H1 (cell line): ENCODE data around the gene GLMP. TPM values are rescaled to one million over a fixed set of nuclear protein-coding genes. Genes with fewer than 3 reads are reported as not detected.
A peak's percentile ranks its signal among the peaks of the same experiment; 100 is the strongest.

Experiments used
- CTCF ChIA-PET: fragments of 300-600 bp; sonication (Branson Sonifier 250); formaldehyde crosslinking; loops from one replicate; lab custom pipeline; 2021; ENCODE audit not compliant: partially characterized antibody; lab: Charles Lee
- POLR2A ChIA-PET: fragments of 300-600 bp; sonication (Branson Sonifier 250); formaldehyde crosslinking; loops from one replicate; lab custom pipeline; 2021; ENCODE audit warnings: inconsistent platforms; ENCODE audit not compliant: partially characterized antibody; lab: Charles Lee
- DNase-seq, 2 experiments: peaks; one replicate each; pipeline versions ENCODE4 v3.0.0 to v3.0.0-alpha.2; 2010 to 2022; ENCODE audit warnings: low spot score in 2 of 2, low read depth in 1 of 2, mixed read lengths in 1 of 2
- FAIRE-seq: peaks from 2 replicates; lab custom pipeline; 2011; peaks lifted over from hg19 to GRCh38; lab: Jason Lieb, UNC
- H2AFZ ChIP-seq: 2 replicates; pipeline ENCODE4 v1.8.1; 2012; ENCODE audit warnings: low read length, inconsistent platforms
- H2AK5ac ChIP-seq: 2 replicates; pipeline ENCODE4 v1.6.1; 2013; ENCODE audit warnings: low read depth, low read length
- H2BK120ac ChIP-seq: replicated peaks from 2 replicates; pipeline ENCODE3; 2013; ENCODE audit warnings: low read depth, low read length, inconsistent platforms
- H2BK12ac ChIP-seq: 2 replicates; pipeline ENCODE4 v1.6.1; 2013; ENCODE audit warnings: low read depth, low read length
- H2BK15ac ChIP-seq: 2 replicates; pipeline ENCODE4 v1.6.1; 2013; ENCODE audit warnings: low read length
- H2BK20ac ChIP-seq: 2 replicates; pipeline ENCODE4 v1.6.1; 2013; ENCODE audit warnings: low read length
- H2BK5ac ChIP-seq: 2 replicates; pipeline ENCODE4 v1.6.1; 2013; ENCODE audit warnings: low read depth, low read length
- H3K14ac ChIP-seq: 2 replicates; pipeline ENCODE4 v1.6.1; 2013; ENCODE audit warnings: inconsistent platforms; ENCODE audit not compliant: insufficient read length
- H3K18ac ChIP-seq: 2 replicates; pipeline ENCODE4 v1.6.1; 2013; ENCODE audit warnings: low read length; ENCODE audit errors: extremely low read depth
- H3K23ac ChIP-seq: 2 replicates; pipeline ENCODE4 v1.6.1; 2013; ENCODE audit warnings: inconsistent platforms; ENCODE audit not compliant: insufficient read length
- H3K23me2 ChIP-seq: 2 replicates; pipeline ENCODE4 v1.6.1; 2013; ENCODE audit warnings: low read depth, low read length
- H3K27ac ChIP-seq: 2 replicates; pipeline ENCODE4 v1.6.1; 2011; ENCODE audit warnings: low read depth, low read length, inconsistent platforms
- H3K27me3 ChIP-seq, 4 experiments: replicated peaks in 1 of 4; 1 replicate in 1 of 4; 2 replicates in 3 of 4; pipeline versions ENCODE4 v1.6.1 to v1.8.1; 2011 to 2013; ENCODE audit warnings: low read length in 3 of 4, mild to moderate bottlenecking in 3 of 4, inconsistent platforms in 2 of 4, mixed read lengths in 2 of 4, moderate library complexity in 1 of 4; ENCODE audit not compliant: control insufficient read depth in 3 of 4, insufficient read depth in 3 of 4; ENCODE audit errors: extremely low read depth in 1 of 4
- H3K36me3 ChIP-seq, 4 experiments: 2 replicates each; pipeline versions ENCODE4 v1.6.1 to v1.8.1; 2011 to 2013; ENCODE audit warnings: mild to moderate bottlenecking in 4 of 4, low read length in 3 of 4, moderate library complexity in 2 of 4, control low read depth in 1 of 4, inconsistent platforms in 1 of 4; ENCODE audit not compliant: insufficient read depth in 4 of 4, control insufficient read depth in 2 of 4
- H3K4ac ChIP-seq: replicated peaks from 2 replicates; pipeline ENCODE3; 2013; ENCODE audit warnings: low read length, low read depth, mixed read lengths, inconsistent platforms; ENCODE audit not compliant: insufficient read length
- H3K4me1 ChIP-seq, 4 experiments: replicated peaks in 1 of 4; 1 replicate in 1 of 4; 2 replicates in 3 of 4; pipeline versions ENCODE4 v1.6.1 to v1.8.1; 2011 to 2013; ENCODE audit warnings: low read length in 3 of 4, inconsistent platforms in 2 of 4, mixed read lengths in 1 of 4; ENCODE audit not compliant: insufficient read depth in 4 of 4, control insufficient read depth in 3 of 4
- H3K4me2 ChIP-seq, 2 experiments: 2 replicates each; pipeline versions ENCODE4 v1.6.1 to v1.8.1; 2011 to 2013; ENCODE audit warnings: low read depth in 2 of 2, low read length in 2 of 2, control low read depth in 1 of 2, inconsistent platforms in 1 of 2, mild to moderate bottlenecking in 1 of 2; ENCODE audit not compliant: insufficient read depth in 1 of 2
- H3K4me3 ChIP-seq, 4 experiments: fragments of 200-600, 300-600 bp in 1 of 4; sonication (generic), shearing (Covaris generic), sonication (Bioruptor Twin) in 1 of 4; 2 replicates each; pipeline versions ENCODE4 v1.5.1 to v1.8.1; 2011 to 2016; ENCODE audit warnings: low read length in 4 of 4, low read depth in 3 of 4, control low read depth in 2 of 4, inconsistent platforms in 2 of 4, mild to moderate bottlenecking in 2 of 4, mixed read lengths in 1 of 4, moderate library complexity in 1 of 4; ENCODE audit not compliant: insufficient read depth in 2 of 4; ENCODE audit errors: extremely low read depth in 1 of 4
- H3K56ac ChIP-seq: replicated peaks from 2 replicates; pipeline ENCODE3; 2013; ENCODE audit warnings: low read depth, mild to moderate bottlenecking, mixed read lengths, low read length, inconsistent platforms; ENCODE audit not compliant: insufficient read length
- H3K79me1 ChIP-seq: 2 replicates; pipeline ENCODE4 v1.6.1; 2013; ENCODE audit warnings: low read depth, low read length, control low read depth
- H3K79me2 ChIP-seq, 2 experiments: 2 replicates each; pipeline versions ENCODE4 v1.6.1 to v1.8.1; 2012 to 2013; ENCODE audit warnings: low read length in 2 of 2, mild to moderate bottlenecking in 2 of 2, inconsistent platforms in 1 of 2; ENCODE audit not compliant: insufficient read depth in 2 of 2, control insufficient read depth in 1 of 2
- H3K9ac ChIP-seq, 4 experiments: replicated peaks in 1 of 4; 1 replicate in 1 of 4; 2 replicates in 3 of 4; pipeline versions ENCODE4 v1.6.1 to v1.8.1; 2011 to 2013; ENCODE audit warnings: low read depth in 3 of 4, low read length in 3 of 4, control low read depth in 2 of 4, mild to moderate bottlenecking in 2 of 4, moderate library complexity in 2 of 4, inconsistent platforms in 1 of 4; ENCODE audit errors: extremely low read depth in 1 of 4
- H3K9me3 ChIP-seq, 2 experiments: 2 replicates each; pipeline versions ENCODE4 v1.6.1 to v1.8.1; 2012 to 2013; ENCODE audit warnings: mild to moderate bottlenecking in 2 of 2, moderate library complexity in 2 of 2, control low read depth in 1 of 2, inconsistent platforms in 1 of 2, low read depth in 1 of 2, low read length in 1 of 2, mixed read lengths in 1 of 2; ENCODE audit not compliant: insufficient read depth in 2 of 2
- H4K20me1 ChIP-seq, 2 experiments: replicated peaks in 1 of 2; 2 replicates each; pipeline versions ENCODE3 to v1.8.1; 2011 to 2013; ENCODE audit warnings: inconsistent platforms in 2 of 2, low read length in 2 of 2, mild to moderate bottlenecking in 1 of 2; ENCODE audit not compliant: insufficient read depth in 2 of 2, control insufficient read depth in 1 of 2
- H4K5ac ChIP-seq: 2 replicates; pipeline ENCODE4 v1.6.1; 2013; ENCODE audit warnings: low read length, low read depth, mixed read lengths, inconsistent platforms; ENCODE audit not compliant: insufficient read length
- H4K8ac ChIP-seq: 2 replicates; pipeline ENCODE4 v1.8.0; 2013; ENCODE audit warnings: mild to moderate bottlenecking, moderate library complexity, low read length, inconsistent platforms; ENCODE audit not compliant: insufficient read depth; ENCODE audit errors: extremely low read depth
- H4K91ac ChIP-seq: replicated peaks from 2 replicates; pipeline ENCODE3; 2013; ENCODE audit warnings: low read length, mixed read lengths, inconsistent platforms; ENCODE audit not compliant: insufficient read length
- ATF3 ChIP-seq: IDR thresholded peaks from 2 replicates; pipeline ENCODE4 v1.6.1; 2011; ENCODE audit warnings: low read depth, mild to moderate bottlenecking, low read length; ENCODE audit not compliant: insufficient read depth
- BRCA1 ChIP-seq: IDR thresholded peaks from 2 replicates; pipeline ENCODE4 v1.6.1; 2012; ENCODE audit warnings: low read depth, low read length, improper control_type of control experiment
- CHD2 ChIP-seq: IDR thresholded peaks from 2 replicates; pipeline ENCODE4 v1.6.1; 2012; ENCODE audit warnings: low read length, improper control_type of control experiment
- POLR2A ChIP-seq, 2 experiments: IDR thresholded peaks; 1 replicate in 1 of 2; 2 replicates in 1 of 2; pipeline ENCODE4 v1.6.1; 2011; ENCODE audit warnings: low read depth in 2 of 2, low read length in 2 of 2, mild to moderate bottlenecking in 2 of 2; ENCODE audit errors: control extremely low read depth in 1 of 2
- RXRA ChIP-seq: IDR thresholded peaks from 2 replicates; pipeline ENCODE4 v1.6.1; 2011; ENCODE audit warnings: low read depth, mild to moderate bottlenecking, low read length, moderate library complexity; ENCODE audit not compliant: insufficient read depth
- TAF1 ChIP-seq: IDR thresholded peaks from 2 replicates; pipeline ENCODE4 v1.6.1; 2011; ENCODE audit warnings: mild to moderate bottlenecking, low read depth, low read length
- TBP ChIP-seq: IDR thresholded peaks from 2 replicates; pipeline ENCODE4 v1.6.1; 2011; ENCODE audit warnings: low read depth, low read length, improper control_type of control experiment
- YY1 ChIP-seq: IDR thresholded peaks from 2 replicates; pipeline ENCODE4 v1.6.1; 2011; ENCODE audit warnings: low read depth, mild to moderate bottlenecking, low read length
- WGBS, 2 experiments: shearing (Covaris generic) in 1 of 2; methylation state at CpG; one replicate each; pipeline versions ENCODE4 v1.1.6 to v1.1.7; 2013 to 2015; ENCODE audit warnings: low lambda C conversion rate in 2 of 2, mixed read lengths in 2 of 2, inconsistent platforms in 1 of 2, low coverage in 1 of 2, missing lambda C conversion rate in 1 of 2; ENCODE audit not compliant: insufficient replicate concordance in 2 of 2, insufficient coverage in 1 of 2, insufficient read length in 1 of 2; ENCODE audit errors: extremely low coverage in 1 of 2, missing lambda C conversion rate in 1 of 2; 5-methylcytosine and 5-hydroxymethylcytosine counted together
- polyA plus RNA-seq, 7 experiments: library from polyadenylated mRNA; depleted of rRNA in 3 of 7; stranded (reverse) in 5 of 7; unstranded in 2 of 7; fragments of >200 nt in 5 of 7; fragments of 200-250 nt in 2 of 7; gene quantifications; 1 replicate in 5 of 7; 2 replicates in 1 of 7; 4 replicates in 1 of 7; pipeline versions ENCODE4 v1.2.1 to v1.2.3, GENCODE V29; 2011 to 2013; ENCODE audit warnings: missing spikeins in 2 of 7, mixed read lengths in 2 of 7
- total RNA-seq: library from RNA; stranded (reverse); fragmentation: NEBNext Ultra II Directional; extraction: Animal tissue kit (Norgen Biotek cat#: 25700); gene quantifications from 2 replicates; pipeline ENCODE4 v1.2.1, GENCODE V29; 2021

The GLMP gene
- total and polyA plus RNA-seq, 2 of the 8 experiments (the other 6 are each of a cell fraction or from before 2014, with no cell fraction given): 48.1 to 59.5 TPM

GRCh38 chr1:156282479-156283222 is 12.8 kb downstream of the GLMP start, which contains the start of gene SMG5:
TSS of gene SMG5 (minus strand) at chr1:156282825. CDS start at chr1:156282680, 145 bp downstream.
- peak within 1 kb of the TSS; percentile 74 to 93 (median 85) for H3K4me3 ChIP-seq
- H2AK5ac ChIP-seq: no peak within 1 kb of the TSS; the same call in 1 of the 2 replicates
- FAIRE-seq (peak; percentile 75), DNase-seq (peak; percentile 94 to 96)
- peak within 1 kb of the TSS; percentile 65 for H4K5ac ChIP-seq
- peak within 1 kb of the TSS; percentile 90 for H3K27ac ChIP-seq
- peak within 1 kb of the TSS; percentile 85 for H3K56ac ChIP-seq
- peaks cover 0 to 10% (median 3%) of the 10 kb centered on the region in 4 experiments; a peak in 2 of 7 replicates for H3K4me1 ChIP-seq
- peak within 1 kb of the TSS; percentile 45 for H2AFZ ChIP-seq
- H3K9ac ChIP-seq: peak within 1 kb of the TSS; percentile 92 to 97 (median 96)
- H2BK20ac ChIP-seq: no peak within 1 kb of the TSS
- H3K14ac ChIP-seq: no peak within 1 kb of the TSS
- H3K79me2 ChIP-seq: peaks cover 23 to 37% of the 10 kb centered on the region in 2 experiments
- H2BK15ac ChIP-seq: no peak within 1 kb of the TSS; the same call in 1 of the 2 replicates
- no peaks in the 10 kb centered on the region for H3K9me3 ChIP-seq
- ChIA-PET POLR2A (interaction anchor here (0.7 to 17.4 kb wide), 29 partner anchors 9 to 370 kb away, joined by 3 to 221 read pairs (median 5); partner anchors contain the start of genes BGLAP, CCT3, GLMP and PAQR6), CTCF (interaction anchor here (0.7 to 5.3 kb wide), 15 partner anchors 12 to 1032 kb away, joined by 3 to 25 read pairs (median 3); no protein-coding TSS in a partner anchor)
- WGBS, 2 experiments: 2% methylated on average over 46 of the region's 50 CpGs; no CpG with 5 or more reads in 1 of the 2 experiments
- H4K8ac ChIP-seq: peak within 1 kb of the TSS; percentile 98; the same call in 1 of the 2 replicates
- H3K23me2 ChIP-seq: peaks cover 13% of the 10 kb centered on the region
- peak within 1 kb of the TSS; percentile 93 for H2BK5ac ChIP-seq
- peak within 1 kb of the TSS; percentile 63; the same call in 1 of the 2 replicates for H3K18ac ChIP-seq
- no peak within 1 kb of the TSS for H3K4ac ChIP-seq
- peak within 1 kb of the TSS; percentile 91 to 92 for H3K4me2 ChIP-seq
- no peak within 1 kb of the TSS for H2BK120ac ChIP-seq
- H4K20me1 ChIP-seq: peaks cover 3 to 17% of the 10 kb centered on the region in 2 experiments
- H3K79me1 ChIP-seq: peaks cover 10% of the 10 kb centered on the region
- H4K91ac ChIP-seq: peak within 1 kb of the TSS; percentile 20
- H3K23ac ChIP-seq: no peak within 1 kb of the TSS
- no peak within 1 kb of the TSS for H2BK12ac ChIP-seq
- H3K36me3 ChIP-seq: peaks cover 9 to 21% (median 16%) of the 10 kb centered on the region in 4 experiments; a peak in 7 of 8 replicates
- no peaks in the 10 kb centered on the region for H3K27me3 ChIP-seq
- peak; percentile 99 for TF ChIP-seq YY1
- peak; percentile 97 for TF ChIP-seq TAF1
- peak; percentile 45; the same call in 1 of the 2 replicates for TF ChIP-seq ATF3
- peak; percentile 99 for TF ChIP-seq BRCA1
- peak; percentile 89 for TF ChIP-seq TBP
- TF ChIP-seq POLR2A (IDR thresholded peaks at IDR 0.05; ENCODE audit: control extremely low read depth in 1 of 2, low read depth in 2 of 2, low read length in 2 of 2): peak; percentile 98 to 99
- no peak for TF ChIP-seq RXRA
- TF ChIP-seq CHD2: peak; percentile 100
